GM13977 (cell line): ENCODE results near the gene TUBGCP2.
A peak's percentile ranks its signal among the peaks of the same experiment; 100 is the strongest.

ENCODE experiments used
- DNase-seq: peaks from one replicate; pipeline ENCODE4 v3.0.0; 2012; ENCODE audit warnings: low spot score
- CTCF ChIP-seq: IDR thresholded peaks from 2 replicates; pipeline ENCODE4 v1.5.1; 2012; ENCODE audit warnings: mild to moderate bottlenecking, control low read depth; ENCODE audit not compliant: insufficient read depth; ENCODE audit errors: extremely low read depth, missing control alignments
- in situ Hi-C: fragments of 300-500 bp; cut with MboI; formaldehyde crosslinking; loops from one replicate; pipeline ENCODE4 v1.12.0; 2022; ENCODE audit warnings: low sequenced_read_pairs, low pct_unique_long_range_greater_than_20kb, mixed read lengths, inconsistent platforms; ENCODE audit not compliant: unreplicated experiment

The TUBGCP2 gene

DNA sequence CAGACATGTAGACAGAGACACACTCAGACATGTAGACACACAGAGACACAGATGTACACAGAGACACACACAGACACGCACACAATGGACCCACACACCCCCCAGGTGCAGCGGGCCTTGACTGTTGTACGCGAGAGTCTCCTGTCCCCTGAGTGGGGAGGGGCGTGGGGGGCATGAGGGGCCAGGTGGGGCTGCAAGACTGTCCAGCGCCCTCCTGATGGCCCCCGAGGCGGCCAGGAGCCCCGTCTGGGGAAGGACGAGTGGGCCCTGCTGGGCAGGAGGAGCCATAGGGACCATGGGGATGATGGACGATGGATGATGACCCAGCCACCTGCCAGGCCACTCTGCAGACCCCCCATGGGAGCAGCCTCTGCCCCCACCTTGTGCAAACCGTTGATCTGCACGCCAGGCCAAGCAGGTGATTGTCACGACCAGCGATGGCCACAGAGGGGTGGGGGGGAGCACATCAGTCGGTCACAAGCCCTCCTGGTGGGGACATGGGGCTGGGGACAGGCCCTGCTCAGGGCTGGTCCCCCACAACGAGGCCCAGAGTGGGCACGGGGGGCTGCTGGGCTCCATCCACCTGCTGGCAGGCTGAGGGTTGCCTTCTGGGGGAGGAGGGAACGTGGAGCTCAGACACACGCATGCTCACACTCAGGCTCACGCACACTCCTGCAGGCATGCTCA, 59.4 kb downstream of the TUBGCP2 start:
- in situ Hi-C loops: no loop called here
- DNase-seq: no peak
- peak; percentile 9 for TF ChIP-seq CTCF

GRCh38 chr10:133248334-133248715, 60.3 kb downstream of the TUBGCP2 start:
- TF ChIP-seq CTCF: no peak
- in situ Hi-C loops: no loop called here
- no peak for DNase-seq

GRCh38 chr10:133247681-133248333, 60.9 kb downstream of the TUBGCP2 start:
- in situ Hi-C loops: no loop called here
- TF ChIP-seq CTCF: no peak
- no peak for DNase-seq

DNA sequence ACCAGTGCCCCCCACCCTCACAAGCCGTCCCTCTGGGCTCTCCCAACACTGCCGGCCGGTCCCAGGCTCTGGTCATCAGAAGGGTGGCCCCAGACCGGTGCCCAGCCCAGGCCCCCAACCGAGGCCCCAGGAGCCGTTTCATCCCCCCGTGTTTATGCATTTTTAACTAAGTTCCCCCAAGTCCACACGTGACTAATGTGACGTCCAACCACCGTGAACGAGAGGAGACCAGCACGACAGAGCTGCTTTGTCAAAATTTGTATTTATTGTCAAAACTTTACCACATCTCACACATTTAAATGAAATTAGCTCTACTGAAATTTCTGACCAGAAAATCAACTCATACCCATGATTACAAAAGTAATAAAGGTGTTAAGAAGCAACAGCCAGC, 62.4 kb downstream of the TUBGCP2 start:
- in situ Hi-C loops: no loop called here
- no peak for DNase-seq
- TF ChIP-seq CTCF: no peak

DNA sequence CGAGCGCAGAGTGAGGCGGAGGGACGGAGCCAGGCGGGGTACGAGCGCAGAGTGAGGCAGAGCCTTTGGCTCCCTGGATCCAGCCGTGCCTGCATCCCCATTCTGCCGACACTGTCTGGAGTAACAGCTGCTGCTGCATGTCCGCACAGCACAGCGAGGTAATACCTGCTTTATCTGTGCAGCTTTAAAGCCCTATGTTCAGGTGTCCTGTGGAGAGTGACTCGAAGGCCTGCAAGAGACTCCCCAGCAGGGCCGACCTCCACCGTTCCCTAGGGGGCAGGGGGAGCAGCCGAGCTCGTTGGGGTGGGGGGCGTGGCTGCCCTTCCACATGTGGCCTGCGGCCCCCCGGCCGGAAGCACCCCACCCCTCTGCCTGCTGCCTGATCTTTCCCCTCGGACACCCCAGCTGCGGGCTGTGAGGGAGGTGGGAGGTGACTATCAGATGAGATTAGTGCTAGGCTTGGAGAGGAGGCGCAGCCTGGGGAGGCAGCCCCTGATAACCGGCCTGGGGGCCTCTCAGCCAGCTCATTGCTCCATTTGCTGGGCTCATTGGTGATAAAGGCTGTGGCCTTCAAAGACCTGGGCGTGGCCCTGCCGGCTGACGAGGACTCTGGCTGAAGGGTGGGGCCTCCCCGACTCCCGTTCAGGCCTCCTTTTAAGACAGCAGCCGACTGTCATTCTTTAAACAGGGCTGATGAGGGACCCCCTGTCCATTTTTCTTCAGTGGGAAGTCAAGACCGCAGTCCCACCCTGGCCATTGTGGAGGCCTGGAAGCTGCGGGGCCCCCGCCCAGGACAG, 63.0 kb downstream of the TUBGCP2 start:
- in situ Hi-C loops: no loop called here
- TF ChIP-seq CTCF: no peak
- DNase-seq: no peak

- in situ Hi-C loops: no loop called here
- DNase-seq: no peak
- no peak for TF ChIP-seq CTCF
Observed at GRCh38 chr10:133243593-133243992, 65.1 kb downstream of the TUBGCP2 start.
